Trophoblast cell (in vitro differentiated cells and primary cell): ENCODE measurements around the gene PEDS1.
A peak's percentile ranks its signal among the peaks of the same experiment; 100 is the strongest.
"Not testable (repeated sequence)": the region's sequence is repeated elsewhere in the genome, so short reads cannot be mapped to it uniquely, and the experiment has no call there.

Experiments used
- DNase-seq, 2 donors: peaks; one replicate each; pipeline ENCODE4 v3.0.0-alpha.2; 2016
- H2AFZ ChIP-seq: 2 replicates; pipeline ENCODE4 v1.6.1; 2013; ENCODE audit warnings: low read length, moderate library complexity, mild to moderate bottlenecking; ENCODE audit not compliant: insufficient read depth, poor library complexity
- H2AK5ac ChIP-seq: 2 replicates; pipeline ENCODE4 v1.6.1; 2013; ENCODE audit warnings: mild to moderate bottlenecking, low read length
- H2BK120ac ChIP-seq: 2 replicates; pipeline ENCODE4 v1.6.1; 2013; ENCODE audit warnings: low read length, mild to moderate bottlenecking, moderate library complexity; ENCODE audit not compliant: insufficient read depth, poor library complexity
- H2BK12ac ChIP-seq: 2 replicates; pipeline ENCODE4 v1.6.1; 2013; ENCODE audit warnings: mild to moderate bottlenecking, low read length, moderate library complexity
- H2BK5ac ChIP-seq: 2 replicates; pipeline ENCODE4 v1.6.1; 2013; ENCODE audit warnings: low read length, low read depth, moderate library complexity, mild to moderate bottlenecking; ENCODE audit not compliant: poor library complexity
- H3K14ac ChIP-seq: 2 replicates; pipeline ENCODE4 v1.6.1; 2013; ENCODE audit warnings: mild to moderate bottlenecking, low read length
- H3K18ac ChIP-seq: 2 replicates; pipeline ENCODE4 v1.6.1; 2013; ENCODE audit warnings: mild to moderate bottlenecking, low read length
- H3K23ac ChIP-seq: 2 replicates; pipeline ENCODE4 v1.6.1; 2013; ENCODE audit warnings: low read length
- H3K27ac ChIP-seq: 2 replicates; pipeline ENCODE4 v1.5.1; 2013; ENCODE audit warnings: low read depth, mild to moderate bottlenecking, inconsistent platforms, low read length, moderate library complexity
- H3K27me3 ChIP-seq: 2 replicates; pipeline ENCODE4 v1.6.1; 2013; ENCODE audit warnings: inconsistent platforms, mild to moderate bottlenecking, low read length, moderate library complexity; ENCODE audit not compliant: insufficient read depth
- H3K36me3 ChIP-seq, 2 experiments: 1 replicate in 1 of 2; 2 replicates in 1 of 2; pipeline ENCODE4 v1.6.1; 2013; ENCODE audit warnings: low read length in 2 of 2, mild to moderate bottlenecking in 2 of 2, moderate library complexity in 1 of 2; ENCODE audit not compliant: insufficient read depth in 2 of 2, control insufficient read depth in 1 of 2
- H3K4ac ChIP-seq: 2 replicates; pipeline ENCODE4 v1.6.1; 2013; ENCODE audit warnings: low read depth, mild to moderate bottlenecking, low read length, moderate library complexity
- H3K4me1 ChIP-seq, 2 experiments: 1 replicate in 1 of 2; 2 replicates in 1 of 2; pipeline ENCODE4 v1.6.1; 2013; ENCODE audit warnings: low read length in 2 of 2, mild to moderate bottlenecking in 2 of 2, moderate library complexity in 1 of 2; ENCODE audit not compliant: insufficient read depth in 2 of 2, control insufficient read depth in 1 of 2
- H3K4me2 ChIP-seq: 2 replicates; pipeline ENCODE4 v1.6.1; 2013; ENCODE audit warnings: inconsistent platforms, mild to moderate bottlenecking, low read length, moderate library complexity
- H3K4me3 ChIP-seq: 2 replicates; pipeline ENCODE4 v1.5.1; 2013; ENCODE audit warnings: mild to moderate bottlenecking, low read depth, low read length, inconsistent platforms
- H3K79me1 ChIP-seq: one replicate; pipeline ENCODE4 v1.6.1; 2013; ENCODE audit warnings: low read length
- H3K79me2 ChIP-seq: 2 replicates; pipeline ENCODE4 v1.6.1; 2013; ENCODE audit warnings: low read length, mild to moderate bottlenecking; ENCODE audit not compliant: control insufficient read depth, insufficient read depth, poor library complexity
- H3K9ac ChIP-seq: 2 replicates; pipeline ENCODE4 v1.6.1; 2013; ENCODE audit warnings: mild to moderate bottlenecking, low read length
- H3K9me3 ChIP-seq: 2 replicates; pipeline ENCODE4 v1.6.1; 2013; ENCODE audit warnings: low read depth, mild to moderate bottlenecking, control low read depth, inconsistent platforms, low read length; ENCODE audit not compliant: insufficient read depth
- H4K12ac ChIP-seq: 2 replicates; pipeline ENCODE4 v1.6.1; 2013; ENCODE audit warnings: low read depth, mild to moderate bottlenecking, low read length, moderate library complexity
- H4K8ac ChIP-seq: 2 replicates; pipeline ENCODE4 v1.6.1; 2013; ENCODE audit warnings: low read depth, mild to moderate bottlenecking, low read length, moderate library complexity
- H4K91ac ChIP-seq: one replicate; pipeline ENCODE4 v1.6.1; 2013; ENCODE audit warnings: low read depth, mild to moderate bottlenecking, low read length, moderate library complexity
- WGBS: extraction: QIAGEN DNeasy Blood & Tissue Kit; methylation state at CpG from one replicate; pipeline ENCODE4 v1.1.7; 2013; ENCODE audit warnings: missing lambda C conversion rate; ENCODE audit not compliant: insufficient read length, insufficient coverage; ENCODE audit errors: extremely low coverage; 5-methylcytosine and 5-hydroxymethylcytosine counted together

PEDS1 gene

DNA sequence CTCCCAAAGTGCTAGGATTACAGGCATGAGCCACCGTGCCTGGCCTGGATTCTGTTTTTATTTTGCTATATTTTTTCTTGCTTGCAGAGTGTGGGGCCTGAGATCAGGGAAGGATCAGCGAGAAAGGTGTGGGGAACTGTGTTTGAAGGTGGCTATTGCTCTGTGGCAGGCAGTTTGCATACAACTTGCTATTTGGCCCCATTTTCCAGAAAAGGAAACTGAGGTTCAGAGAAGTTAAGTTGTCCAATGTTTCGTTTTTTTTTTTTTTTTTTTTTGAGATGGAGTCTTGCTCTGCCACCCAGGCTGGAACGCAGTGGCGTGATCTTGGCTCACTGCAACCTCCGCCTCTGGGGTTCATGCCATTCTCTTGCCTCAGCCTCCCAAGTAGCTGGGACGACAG, 8.0 kb upstream of the PEDS1 start:
- not testable (repeated sequence) for H3K79me1 ChIP-seq, H2AFZ ChIP-seq, H3K36me3 ChIP-seq, H3K14ac ChIP-seq, H3K27me3 ChIP-seq, H3K4ac ChIP-seq, H3K27ac ChIP-seq, DNase-seq, H4K8ac ChIP-seq, H3K4me2 ChIP-seq, H2BK120ac ChIP-seq, H4K12ac ChIP-seq, H3K79me2 ChIP-seq, H3K4me3 ChIP-seq, H3K18ac ChIP-seq, H2AK5ac ChIP-seq, H3K9me3 ChIP-seq, H3K23ac ChIP-seq, H2BK12ac ChIP-seq, H4K91ac ChIP-seq, H3K9ac ChIP-seq, H2BK5ac ChIP-seq
- peaks cover 10 to 16% of the 10 kb centered on the region in 2 experiments for H3K4me1 ChIP-seq
- WGBS: no CpG with 5 or more reads among the region's 7 CpGs

DNA sequence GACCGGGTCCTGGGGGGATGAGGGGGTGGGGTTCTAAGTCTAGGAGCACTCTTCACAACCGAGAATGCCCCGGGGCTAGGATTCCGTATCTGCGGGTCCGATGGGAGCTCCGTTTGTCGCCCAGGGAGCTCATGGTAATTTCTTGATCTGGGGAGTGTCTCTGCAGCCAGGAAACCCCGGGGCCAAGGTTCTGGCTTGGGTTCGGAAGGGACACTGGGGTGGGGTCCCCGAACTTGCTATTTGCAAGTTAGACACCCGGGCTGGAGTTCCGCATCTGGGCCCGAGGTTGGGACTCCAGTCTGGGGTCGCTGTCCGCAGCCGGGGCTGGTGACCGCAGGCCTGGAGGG, 397 bp downstream of the PEDS1 start:
- Histone ChIP-seq H3K14ac (peak overlapping the region; percentile 78), H3K18ac (peak overlapping the region; percentile 80), H4K8ac (peak overlapping the region; percentile 67), H3K27ac (peak overlapping the region; percentile 91), H4K12ac (peak overlapping the region; percentile 13), H2AFZ (peak overlapping the region; percentile 14), H3K36me3 (peaks cover 20 to 22% of the 10 kb centered on the region in 2 experiments), H3K4me1 (peaks cover 22 to 39% of the 10 kb centered on the region in 2 experiments), H4K91ac (peak overlapping the region; percentile 83), H3K27me3 (no peaks in the 10 kb centered on the region), H2BK12ac (peak overlapping the region; percentile 29), H3K4me2 (peak overlapping the region; percentile 87), H3K9me3 (no peaks in the 10 kb centered on the region), H3K4me3 (peak overlapping the region; percentile 87), H3K79me1 (peaks cover 34% of the 10 kb centered on the region), H2AK5ac (peak overlapping the region; percentile 51), H3K79me2 (peaks cover 42% of the 10 kb centered on the region), H3K4ac (peak overlapping the region; percentile 96), H2BK120ac (peak overlapping the region; percentile 22), H3K9ac (peak overlapping the region; percentile 99), H3K23ac (no peak overlapping the region), H2BK5ac (peak overlapping the region; percentile 90)
- WGBS: no CpG with 5 or more reads among the region's 18 CpGs
- peak in 1 of 2 donors; percentile 66 for DNase-seq

DNA sequence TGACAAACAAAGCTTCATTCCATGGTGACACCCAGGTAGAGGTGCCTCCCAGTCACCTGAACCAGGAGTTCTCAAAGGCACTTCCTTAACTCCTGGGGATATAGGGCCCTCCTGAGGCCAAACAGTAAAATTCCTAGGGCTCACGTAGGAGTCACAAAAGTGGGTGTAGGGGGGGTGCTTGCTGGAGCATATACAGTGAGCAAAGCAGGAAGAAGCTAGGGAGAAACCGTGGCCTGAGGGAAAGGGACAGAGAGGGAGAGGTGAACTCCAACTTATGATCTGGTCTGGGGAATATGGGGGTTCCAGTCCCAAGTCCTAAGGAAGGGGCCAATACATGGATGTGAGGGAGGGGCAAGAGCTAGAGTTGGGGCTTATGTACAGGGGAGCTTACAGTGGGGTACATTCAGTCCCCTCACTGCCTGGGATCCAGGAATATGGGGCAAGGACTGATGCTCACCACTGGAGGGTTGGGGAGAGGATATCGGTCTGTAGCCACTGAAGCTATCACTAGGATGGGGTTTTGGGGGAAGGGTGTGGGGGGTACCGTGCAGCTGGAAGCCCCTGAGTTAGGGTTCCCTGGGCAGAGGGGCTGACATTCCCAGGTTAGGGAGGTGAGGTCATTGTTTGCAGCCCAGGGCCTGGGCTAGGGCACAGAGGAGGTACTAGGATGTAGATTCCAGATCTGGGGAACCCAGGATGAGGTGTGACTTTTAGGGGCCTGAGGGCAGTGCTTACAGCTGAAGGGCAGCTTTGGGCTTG, 950 bp downstream of the PEDS1 start:
- Histone ChIP-seq H3K23ac (no peak overlapping the region), H3K9ac (peak overlapping the region; percentile 99), H2AK5ac (peak overlapping the region; percentile 55), H3K14ac (peak overlapping the region; percentile 78), H2AFZ (no peak overlapping the region), H2BK120ac (peak overlapping the region; percentile 22), H3K4me1 (peaks cover 26 to 44% of the 10 kb centered on the region in 2 experiments), H3K36me3 (peaks cover 26 to 28% of the 10 kb centered on the region in 2 experiments), H4K91ac (peak overlapping the region; percentile 83), H3K79me2 (peaks cover 47% of the 10 kb centered on the region), H3K9me3 (no peaks in the 10 kb centered on the region), H2BK12ac (peak overlapping the region; percentile 40), H2BK5ac (peak overlapping the region; percentile 90), H4K12ac (peak overlapping the region; percentile 15), H3K27ac (peak overlapping the region; percentile 91), H3K4me3 (peak overlapping the region; percentile 87), H4K8ac (peak overlapping the region; percentile 67), H3K79me1 (peaks cover 34% of the 10 kb centered on the region), H3K4me2 (peak overlapping the region; percentile 87), H3K27me3 (no peaks in the 10 kb centered on the region), H3K4ac (peak overlapping the region; percentile 96), H3K18ac (peak overlapping the region; percentile 80)
- WGBS: no CpG with 5 or more reads among the region's 4 CpGs
- no peak for DNase-seq

DNA sequence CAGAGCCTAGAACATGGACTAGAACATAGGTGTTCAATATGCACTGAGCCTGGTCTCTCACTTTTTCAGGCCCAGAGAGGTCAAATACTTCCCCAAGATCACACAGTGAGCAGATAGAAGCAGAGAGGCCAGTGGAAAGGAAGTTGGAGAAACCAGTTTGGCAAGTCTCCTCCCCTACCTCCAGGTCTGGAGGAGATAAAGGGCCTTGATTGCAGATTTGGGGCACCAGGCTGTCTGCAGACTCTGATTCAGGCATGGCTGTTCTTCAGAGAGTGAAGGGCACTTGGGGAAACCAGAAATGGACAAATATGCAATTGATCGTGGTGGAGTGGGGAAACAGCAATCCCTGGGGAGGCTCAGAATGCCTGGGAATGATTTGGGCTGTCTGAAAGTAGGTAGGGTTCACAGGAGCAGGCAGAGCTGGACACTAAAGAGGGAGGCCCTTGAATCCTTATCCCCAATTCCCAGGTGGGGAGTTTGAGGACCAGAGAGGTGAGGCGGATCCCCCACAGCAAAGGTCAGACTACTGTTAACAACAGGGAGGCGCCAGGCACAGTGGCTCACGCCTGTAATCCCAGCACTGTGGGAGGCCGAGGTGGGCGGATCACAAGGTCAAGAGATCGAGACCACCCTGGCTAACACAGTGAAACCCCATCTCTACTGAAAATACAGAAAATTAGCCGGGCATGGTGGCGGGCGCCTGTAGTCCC, 2.3 kb downstream of the PEDS1 start:
- Histone ChIP-seq H3K23ac (no peak overlapping the region), H3K79me1 (peaks cover 34% of the 10 kb centered on the region), H2BK120ac (peak overlapping the region; percentile 65), H2AFZ (peak overlapping the region; percentile 11), H3K4ac (peak overlapping the region; percentile 98), H3K9me3 (no peaks in the 10 kb centered on the region), H2AK5ac (peak overlapping the region; percentile 25), H3K36me3 (peaks cover 37 to 39% of the 10 kb centered on the region in 2 experiments), H3K4me1 (peaks cover 38 to 57% of the 10 kb centered on the region in 2 experiments), H3K27me3 (no peaks in the 10 kb centered on the region), H2BK12ac (peak overlapping the region; percentile 12), H3K18ac (peak overlapping the region; percentile 51), H3K14ac (peak overlapping the region; percentile 65), H3K4me3 (no peak overlapping the region), H3K9ac (no peak overlapping the region), H3K4me2 (peak overlapping the region; percentile 50), H2BK5ac (peak overlapping the region; percentile 84), H4K12ac (peak overlapping the region; percentile 6), H4K91ac (peak overlapping the region; percentile 93), H3K79me2 (peaks cover 57% of the 10 kb centered on the region), H4K8ac (peak overlapping the region; percentile 52), H3K27ac (peak overlapping the region; percentile 95)
- peak; percentile 83 to 92 for DNase-seq
- WGBS: no CpG with 5 or more reads among the region's 10 CpGs
